Activated naive CD8-positive, alpha-beta T cell treated with anti-CD3 and anti-CD28 coated beads, Interleukin-2, amount 50 U/mL, for 24 hours (primary cell): ENCODE results near the gene ETV6.

Source experiments
- ATAC-seq: fragments of 150-1000 bp; cut with Tn5 transposase; one replicate; pipeline ENCODE4 v1.10.0; 2021
- DNase-seq: peaks from one replicate; pipeline ENCODE4 v3.0.0; 2021
- H3K27ac Mint-ChIP-seq: one replicate; pipeline ENCODE4 v1.8.0; 2021; ENCODE audit warnings: mild to moderate bottlenecking, mixed read lengths
- H3K27me3 Mint-ChIP-seq: one replicate; pipeline ENCODE4 v1.8.0; 2021; ENCODE audit warnings: mixed read lengths
- H3K36me3 Mint-ChIP-seq: one replicate; pipeline ENCODE4 v1.8.0; 2021; ENCODE audit warnings: low read depth, mixed read lengths
- H3K4me1 Mint-ChIP-seq: one replicate; pipeline ENCODE4 v1.8.0; 2021; ENCODE audit warnings: mixed read lengths
- H3K4me3 Mint-ChIP-seq: one replicate; pipeline ENCODE4 v1.8.0; 2021; ENCODE audit warnings: mild to moderate bottlenecking, moderate library complexity, mixed read lengths
- H3K9me3 Mint-ChIP-seq: one replicate; pipeline ENCODE4 v1.8.0; 2021; ENCODE audit warnings: mixed read lengths

ETV6 gene

GRCh38 chr12:11865824-11866223 lies 216.3 kb downstream of the ETV6 start:
- Mint-ChIP-seq H3K27ac (no peak overlapping the region), H3K36me3 (peaks cover 75% of the 10 kb centered on the region), H3K9me3 (peaks cover 14% of the 10 kb centered on the region)

GRCh38 chr12:11868027-11868426 lies 218.6 kb downstream of the ETV6 start:
- peaks cover 77% of the 10 kb centered on the region for H3K36me3 Mint-ChIP-seq
- no peaks in the 10 kb centered on the region for H3K4me1 Mint-ChIP-seq
- no peak overlapping the region for H3K4me3 Mint-ChIP-seq
- no peak for DNase-seq
- peak; percentile 36 for ATAC-seq
- peaks cover 14% of the 10 kb centered on the region for H3K9me3 Mint-ChIP-seq
- no peaks in the 10 kb centered on the region for H3K27me3 Mint-ChIP-seq
- H3K27ac Mint-ChIP-seq, result no peak overlapping the region

More at GRCh38 chr12:11865824-11866223, 216.3 kb downstream of the ETV6 start:
- Mint-ChIP-seq H3K4me1 (peaks cover 9% of the 10 kb centered on the region), H3K27me3 (no peaks in the 10 kb centered on the region), H3K4me3 (no peak overlapping the region)
- ATAC-seq (no peak), DNase-seq (no peak)

GRCh38 chr12:11869406-11869805 lies 219.9 kb downstream of the ETV6 start:
- Mint-ChIP-seq H3K4me3 (no peak overlapping the region), H3K9me3 (peaks cover 14% of the 10 kb centered on the region), H3K27ac (no peak overlapping the region), H3K36me3 (peaks cover 67% of the 10 kb centered on the region), H3K4me1 (peaks cover 2% of the 10 kb centered on the region), H3K27me3 (no peaks in the 10 kb centered on the region)
- ATAC-seq (no peak), DNase-seq (no peak)

- Mint-ChIP-seq H3K27ac (no peak overlapping the region), H3K27me3 (no peaks in the 10 kb centered on the region), H3K36me3 (peaks cover 63% of the 10 kb centered on the region), H3K4me3 (no peak overlapping the region), H3K4me1 (peaks cover 5% of the 10 kb centered on the region), H3K9me3 (peaks cover 14% of the 10 kb centered on the region)
- ATAC-seq (no peak), DNase-seq (no peak)
Observed at GRCh38 chr12:11870041-11870451, 220.6 kb downstream of the ETV6 start.

GRCh38 chr12:11872055-11872454 lies 222.6 kb downstream of the ETV6 start:
- ATAC-seq (no peak), DNase-seq (no peak)
- H3K4me1 Mint-ChIP-seq, result peaks cover 24% of the 10 kb centered on the region
- no peak overlapping the region for H3K4me3 Mint-ChIP-seq
- H3K36me3 Mint-ChIP-seq, result peaks cover 47% of the 10 kb centered on the region
- H3K9me3 Mint-ChIP-seq, result no peaks in the 10 kb centered on the region
- H3K27ac Mint-ChIP-seq, result no peak overlapping the region
- H3K27me3 Mint-ChIP-seq, result no peaks in the 10 kb centered on the region

GRCh38 chr12:11875414-11875935 lies 226.0 kb downstream of the ETV6 start:
- peak; percentile 95 for ATAC-seq
- Mint-ChIP-seq H3K36me3 (peaks cover 37% of the 10 kb centered on the region), H3K4me3 (no peak overlapping the region), H3K27me3 (no peaks in the 10 kb centered on the region), H3K9me3 (no peaks in the 10 kb centered on the region), H3K27ac (no peak overlapping the region), H3K4me1 (peaks cover 37% of the 10 kb centered on the region)
- no peak for DNase-seq

GRCh38 chr12:11876307-11876706 lies 226.8 kb downstream of the ETV6 start:
- no peak overlapping the region for H3K27ac Mint-ChIP-seq
- peaks cover 37% of the 10 kb centered on the region for H3K4me1 Mint-ChIP-seq
- no peak for ATAC-seq

GRCh38 chr12:11877102-11877826 lies 227.8 kb downstream of the ETV6 start:
- peak; percentile 6 for ATAC-seq
- Mint-ChIP-seq H3K27me3 (no peaks in the 10 kb centered on the region), H3K9me3 (no peaks in the 10 kb centered on the region), H3K4me1 (peaks cover 37% of the 10 kb centered on the region), H3K4me3 (no peak overlapping the region), H3K27ac (no peak overlapping the region), H3K36me3 (peaks cover 32% of the 10 kb centered on the region)
- DNase-seq, result no peak

More at GRCh38 chr12:11876307-11876706, 226.8 kb downstream of the ETV6 start:
- Mint-ChIP-seq H3K4me3 (no peak overlapping the region), H3K27me3 (no peaks in the 10 kb centered on the region), H3K9me3 (no peaks in the 10 kb centered on the region), H3K36me3 (peaks cover 38% of the 10 kb centered on the region)
- no peak for DNase-seq

GRCh38 chr12:11877869-11878780 lies 228.7 kb downstream of the ETV6 start:
- no peaks in the 10 kb centered on the region for H3K27me3 Mint-ChIP-seq
- H3K9me3 Mint-ChIP-seq, result no peaks in the 10 kb centered on the region
- no peak overlapping the region for H3K27ac Mint-ChIP-seq
- no peak for DNase-seq
- peaks cover 39% of the 10 kb centered on the region for H3K4me1 Mint-ChIP-seq
- H3K36me3 Mint-ChIP-seq, result peaks cover 28% of the 10 kb centered on the region
- ATAC-seq, result no peak
- H3K4me3 Mint-ChIP-seq, result no peak overlapping the region

- DNase-seq (no peak), ATAC-seq (no peak)
- peaks cover 32% of the 10 kb centered on the region for H3K36me3 Mint-ChIP-seq
- no peak overlapping the region for H3K4me3 Mint-ChIP-seq
- no peak overlapping the region for H3K27ac Mint-ChIP-seq
- H3K27me3 Mint-ChIP-seq, result no peaks in the 10 kb centered on the region
- no peaks in the 10 kb centered on the region for H3K9me3 Mint-ChIP-seq
- H3K4me1 Mint-ChIP-seq, result peaks cover 43% of the 10 kb centered on the region
Observed at GRCh38 chr12:11879306-11879705, 229.8 kb downstream of the ETV6 start.

GRCh38 chr12:11880381-11880780 lies 230.9 kb downstream of the ETV6 start:
- Mint-ChIP-seq H3K4me3 (no peak overlapping the region), H3K27me3 (no peaks in the 10 kb centered on the region), H3K4me1 (peaks cover 37% of the 10 kb centered on the region), H3K27ac (no peak overlapping the region), H3K9me3 (no peaks in the 10 kb centered on the region), H3K36me3 (peaks cover 41% of the 10 kb centered on the region)
- DNase-seq (no peak), ATAC-seq (no peak)

GRCh38 chr12:11881835-11882234 lies 232.4 kb downstream of the ETV6 start:
- DNase-seq (no peak), ATAC-seq (no peak)
- no peaks in the 10 kb centered on the region for H3K27me3 Mint-ChIP-seq
- no peak overlapping the region for H3K27ac Mint-ChIP-seq
- H3K4me1 Mint-ChIP-seq, result peaks cover 23% of the 10 kb centered on the region
- no peak overlapping the region for H3K4me3 Mint-ChIP-seq
- H3K36me3 Mint-ChIP-seq, result peaks cover 55% of the 10 kb centered on the region
- H3K9me3 Mint-ChIP-seq, result peaks cover 4% of the 10 kb centered on the region

GRCh38 chr12:11882301-11883019 lies 233.0 kb downstream of the ETV6 start:
- DNase-seq, result no peak
- Mint-ChIP-seq H3K36me3 (peaks cover 60% of the 10 kb centered on the region), H3K9me3 (peaks cover 4% of the 10 kb centered on the region), H3K4me1 (peaks cover 17% of the 10 kb centered on the region), H3K27ac (no peak overlapping the region), H3K27me3 (no peaks in the 10 kb centered on the region), H3K4me3 (no peak overlapping the region)
- ATAC-seq, result no peak

GRCh38 chr12:11884116-11884515 lies 234.6 kb downstream of the ETV6 start:
- Mint-ChIP-seq H3K27ac (peak overlapping the region; percentile 45), H3K4me3 (no peak overlapping the region), H3K4me1 (peaks cover 14% of the 10 kb centered on the region), H3K27me3 (no peaks in the 10 kb centered on the region), H3K9me3 (peaks cover 4% of the 10 kb centered on the region), H3K36me3 (peaks cover 74% of the 10 kb centered on the region)
- DNase-seq, result no peak
- no peak for ATAC-seq
